Erythroblast (primary cell): ENCODE data around the gene CACNA1C.

Experiments used
- DNase-seq, 2 experiments: peaks; one replicate each; lab custom pipeline; 2025; lab: John Stamatoyannopoulos, UW
- GATA1 ChIP-seq: IDR thresholded peaks from 2 replicates; pipeline ENCODE4 v1.6.1; 2011; ENCODE audit warnings: low read depth, mild to moderate bottlenecking, control low read depth, low read length, moderate library complexity
- POLR2A ChIP-seq: IDR thresholded peaks from 2 replicates; pipeline ENCODE4 v1.6.1; 2011; ENCODE audit warnings: mild to moderate bottlenecking, low read length

Gene CACNA1C

GRCh38 chr12:2455410-2455809 is 402.6 kb downstream of the CACNA1C start:
- DNase-seq = no peak
- TF ChIP-seq POLR2A = no peak
- no peak for TF ChIP-seq GATA1

GRCh38 chr12:2456122-2456812 is 403.5 kb downstream of the CACNA1C start:
- no peak for TF ChIP-seq GATA1
- no peak for TF ChIP-seq POLR2A
- no peak for DNase-seq

- TF ChIP-seq POLR2A (no peak), GATA1 (no peak)
- no peak for DNase-seq
These were observed 404.0 kb downstream of the CACNA1C start for GRCh38 chr12:2456813-2457186.

- no peak for DNase-seq
These were observed 404.6 kb downstream of the CACNA1C start for GRCh38 chr12:2457215-2457932.

GRCh38 chr12:2457933-2458414 is 405.2 kb downstream of the CACNA1C start:
- no peak for TF ChIP-seq POLR2A
- TF ChIP-seq GATA1 = no peak
- DNase-seq = no peak

More at GRCh38 chr12:2457215-2457932, 404.6 kb downstream of the CACNA1C start:
- TF ChIP-seq GATA1 (no peak), POLR2A (no peak)

GRCh38 chr12:2460051-2460670 is 407.4 kb downstream of the CACNA1C start:
- DNase-seq = no peak

GRCh38 chr12:2461046-2461445 is 408.3 kb downstream of the CACNA1C start:
- TF ChIP-seq POLR2A (no peak), GATA1 (no peak)
- no peak for DNase-seq

More at GRCh38 chr12:2460051-2460670, 407.4 kb downstream of the CACNA1C start:
- no peak for TF ChIP-seq POLR2A
- TF ChIP-seq GATA1 = no peak

GRCh38 chr12:2461645-2462044 is 408.9 kb downstream of the CACNA1C start:
- TF ChIP-seq GATA1 (no peak), POLR2A (no peak)
- no peak for DNase-seq

GRCh38 chr12:2462087-2462486 is 409.3 kb downstream of the CACNA1C start:
- TF ChIP-seq GATA1 = no peak
- TF ChIP-seq POLR2A = no peak
- no peak for DNase-seq

- DNase-seq = no peak
- TF ChIP-seq POLR2A (no peak), GATA1 (no peak)
These were observed 410.9 kb downstream of the CACNA1C start for GRCh38 chr12:2463719-2464118.

GRCh38 chr12:2465681-2466080 is 412.9 kb downstream of the CACNA1C start:
- TF ChIP-seq POLR2A (no peak), GATA1 (no peak)

GRCh38 chr12:2466211-2466610 is 413.4 kb downstream of the CACNA1C start:
- TF ChIP-seq POLR2A (no peak), GATA1 (no peak)
- no peak for DNase-seq

More at GRCh38 chr12:2465681-2466080, 412.9 kb downstream of the CACNA1C start:
- no peak for DNase-seq

GRCh38 chr12:2467447-2468195 is 414.8 kb downstream of the CACNA1C start:
- DNase-seq = no peak
- no peak for TF ChIP-seq POLR2A
- no peak for TF ChIP-seq GATA1
